GM04503 (cell line): ENCODE measurements around the gene MAPK14.
"Not testable (repeated sequence)": the region's sequence is repeated elsewhere in the genome, so short reads cannot be mapped to it uniquely, and the experiment has no call there.

Experiments used
- DNase-seq: peaks from one replicate; pipeline ENCODE4 v3.0.0-alpha.2; 2012; ENCODE audit warnings: low read depth

MAPK14 gene

DNA sequence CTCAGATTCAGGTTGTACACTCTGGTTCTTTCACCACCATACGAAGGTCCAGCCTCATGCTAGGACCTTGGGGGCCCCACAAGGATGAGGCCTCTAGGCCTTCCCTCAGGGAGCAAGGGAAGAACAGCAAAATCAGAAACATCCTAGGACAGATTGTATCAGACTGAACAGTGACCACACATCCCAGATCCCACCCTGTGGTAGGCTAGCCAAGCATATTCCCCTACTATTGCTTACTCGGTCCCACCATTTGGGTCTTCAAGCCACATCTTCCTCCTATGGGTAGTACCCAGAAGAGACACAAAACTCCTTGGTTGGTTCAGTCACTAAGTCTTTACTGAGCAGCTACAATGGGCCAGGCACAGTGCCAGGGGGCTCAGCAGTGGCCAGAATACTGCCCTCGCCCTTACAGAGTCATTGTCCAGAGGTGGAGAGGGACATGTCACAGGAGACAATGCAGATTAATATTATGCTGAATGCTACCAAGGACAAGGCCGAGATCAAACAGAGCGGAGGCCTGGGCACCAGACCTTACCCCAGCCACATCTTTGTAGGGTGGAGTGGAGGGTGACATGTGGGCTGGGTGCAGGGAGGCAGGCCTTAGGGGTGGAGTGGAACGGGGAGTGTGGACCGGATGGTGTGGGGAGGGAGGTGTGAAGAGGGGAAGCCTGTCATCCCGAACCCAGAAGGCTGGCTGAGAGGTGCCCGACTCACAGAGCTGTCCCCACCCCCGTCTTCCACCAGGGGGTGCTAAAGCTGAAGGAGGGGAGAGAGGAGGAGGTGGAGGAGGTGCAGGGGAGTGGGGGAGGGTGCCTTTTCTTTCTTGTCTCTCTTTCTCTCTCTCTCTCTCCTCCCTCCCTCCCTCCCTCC is 95.9 kb downstream of the MAPK14 start:
- DNase-seq: no peak

DNA sequence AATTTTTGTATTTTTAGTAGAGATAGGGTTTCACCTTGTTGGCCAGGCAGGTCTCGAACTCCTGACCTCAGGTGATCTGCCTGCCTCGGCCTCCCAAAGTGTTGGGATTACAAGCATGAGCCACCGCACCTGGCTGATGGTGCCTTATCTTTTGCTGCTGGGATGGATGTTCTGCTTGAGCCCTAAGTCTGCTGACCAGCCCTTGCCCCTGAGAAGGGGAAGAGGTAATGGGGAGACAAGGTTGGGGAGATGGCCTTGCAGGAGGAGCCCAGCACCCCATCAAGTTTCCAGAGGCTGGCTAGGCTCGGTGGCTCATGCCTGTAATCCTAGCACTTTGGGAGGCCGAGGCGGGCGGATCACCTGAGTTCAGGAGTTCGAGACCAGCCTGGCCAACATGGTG is 96.7 kb downstream of the MAPK14 start:
- DNase-seq: not testable (repeated sequence)

DNA sequence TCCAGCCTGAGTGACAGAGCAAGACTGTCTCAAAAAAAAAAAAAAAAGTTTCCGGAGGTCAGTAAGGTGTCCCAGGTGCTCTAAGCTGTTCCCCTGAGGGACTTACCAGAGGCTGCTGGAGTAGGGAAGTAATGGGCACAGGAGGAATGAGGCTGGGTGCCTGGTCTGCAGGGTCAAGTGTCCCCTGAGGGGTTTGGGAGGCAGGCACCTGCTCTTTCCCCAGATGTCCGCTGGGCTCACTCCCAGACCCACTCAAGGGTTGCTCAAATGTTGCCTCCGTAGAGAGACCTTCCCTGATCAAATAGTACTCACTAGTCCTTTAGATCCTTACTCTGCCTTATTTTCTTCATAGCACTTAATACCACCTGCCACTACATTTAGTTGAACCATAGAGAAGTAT is 97.3 kb downstream of the MAPK14 start:
- no peak for DNase-seq

DNA sequence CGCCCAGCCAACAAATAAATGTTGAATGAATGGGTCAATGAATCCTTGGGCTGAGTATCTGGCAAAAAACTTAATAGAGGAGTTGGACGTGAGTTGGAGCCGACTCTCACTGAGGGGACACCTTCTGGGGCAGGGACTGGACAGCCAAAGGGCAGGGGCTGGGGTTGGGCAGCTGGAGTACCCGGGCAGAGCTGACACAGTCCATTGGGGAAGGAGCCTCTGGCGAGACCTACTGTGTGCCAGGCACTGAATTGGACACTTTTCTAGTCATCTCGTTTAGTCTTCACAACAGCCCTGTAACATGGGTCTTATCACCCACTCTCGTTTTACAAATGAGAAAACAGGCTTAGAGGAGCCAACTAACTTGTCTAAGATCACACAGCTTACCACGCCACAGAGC is 98.0 kb downstream of the MAPK14 start:
- no peak for DNase-seq

DNA sequence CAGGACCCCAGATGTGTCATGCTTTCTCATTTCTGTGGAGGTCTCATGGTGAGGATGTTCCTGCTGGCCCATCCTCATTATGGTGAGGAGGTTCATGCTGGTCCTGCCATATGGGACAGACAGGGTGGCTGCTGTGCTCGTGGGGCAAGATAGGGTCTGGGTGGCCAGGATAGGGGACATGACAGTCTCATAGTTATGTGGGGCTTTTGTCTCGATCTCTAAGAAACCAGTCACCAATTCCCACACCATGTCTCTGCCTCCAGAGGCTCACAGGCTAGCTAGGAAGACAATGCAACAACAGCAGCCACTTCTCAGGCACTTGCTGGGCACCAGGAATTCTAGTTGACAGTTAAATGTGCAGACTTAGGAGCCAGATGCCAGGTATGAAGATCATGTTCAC is 98.5 kb downstream of the MAPK14 start:
- DNase-seq: no peak

DNA sequence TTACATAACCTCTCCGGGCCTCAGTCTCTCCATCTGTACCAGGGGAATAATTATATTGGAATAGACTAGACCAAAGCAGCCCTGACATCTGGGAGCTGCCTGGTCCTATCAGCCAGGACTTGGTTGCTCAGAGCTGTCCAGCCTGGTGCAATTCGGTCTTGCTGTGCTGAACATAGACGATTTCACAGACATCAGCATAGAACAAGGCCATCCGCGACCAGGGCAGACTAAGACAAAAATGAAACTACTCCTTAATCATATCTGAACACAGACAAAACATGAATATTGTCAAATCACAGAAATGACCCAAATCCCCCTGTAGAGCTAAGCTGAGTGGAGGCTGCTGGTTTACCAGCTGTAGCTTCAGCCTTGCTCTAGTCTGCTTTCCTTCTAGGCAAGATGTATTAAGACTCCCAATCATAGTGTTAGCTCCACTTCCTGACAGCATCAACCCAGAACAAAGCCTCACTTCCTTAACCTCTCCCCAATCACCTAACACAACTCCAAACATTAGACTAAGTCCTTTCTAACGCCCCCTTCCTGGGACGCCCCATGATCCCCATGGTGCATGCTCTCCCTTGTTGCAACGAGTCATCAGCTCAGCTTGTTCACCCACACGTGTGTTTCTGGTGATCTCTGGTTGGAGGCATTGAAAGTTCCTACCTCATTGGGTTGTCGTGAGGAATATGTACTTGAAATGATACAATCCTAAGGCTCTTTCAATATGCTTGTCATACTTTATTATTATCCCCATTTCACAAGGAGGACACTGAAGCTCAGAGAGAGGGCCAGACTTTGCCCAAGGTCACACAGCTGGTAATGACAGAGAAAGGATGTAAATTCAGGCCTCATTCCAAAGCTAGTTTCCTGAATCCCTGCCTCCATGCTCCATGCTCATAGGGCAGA is 99.2 kb downstream of the MAPK14 start:
- no peak for DNase-seq

DNA sequence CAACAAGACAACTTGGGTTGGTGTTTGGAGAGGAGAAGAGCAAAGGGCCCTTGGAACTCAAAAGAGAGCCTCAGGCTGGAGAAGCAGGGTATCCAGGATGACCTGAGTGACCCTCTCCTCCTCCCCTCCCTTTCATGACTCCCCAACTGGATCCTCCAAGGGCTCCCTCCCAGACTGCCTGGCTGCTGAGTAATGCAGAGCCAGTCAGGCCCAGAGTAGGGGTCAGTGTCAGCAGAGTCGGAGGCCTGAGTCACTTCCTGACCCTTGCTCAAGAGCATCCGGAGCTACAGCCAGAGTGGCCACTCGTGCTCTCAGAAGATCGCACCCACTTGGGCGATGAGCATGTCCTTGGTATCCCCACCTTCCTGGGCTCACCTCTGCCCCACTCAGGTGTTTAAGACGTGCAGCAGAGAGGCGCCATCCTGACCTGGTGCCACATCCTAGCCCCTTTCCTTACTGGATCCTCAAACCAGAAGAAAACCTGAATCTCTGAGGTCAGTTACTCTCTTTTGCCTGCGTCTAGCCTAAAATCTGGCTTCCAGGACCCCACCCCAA is 99.9 kb downstream of the MAPK14 start:
- peak; percentile 71 for DNase-seq

DNA sequence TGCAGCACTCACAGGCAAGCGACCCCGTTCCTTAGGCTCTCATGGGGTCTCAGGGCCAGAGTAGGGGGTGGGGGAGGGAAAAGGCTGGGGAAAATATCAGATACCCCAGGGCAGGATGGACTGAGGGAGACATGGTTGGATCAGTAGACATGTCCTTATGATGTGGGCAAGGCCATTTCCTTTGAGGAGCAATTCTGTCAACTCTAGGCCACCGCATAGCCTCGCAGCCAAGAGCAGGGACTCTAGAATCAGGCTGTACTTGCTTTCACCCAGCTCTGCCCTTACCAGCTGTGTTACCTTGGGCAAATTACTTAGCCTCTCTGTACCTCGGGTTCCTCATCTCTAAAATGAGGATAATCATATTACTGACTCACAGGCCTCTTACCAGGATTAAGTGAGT is 100.5 kb downstream of the MAPK14 start:
- no peak for DNase-seq

DNA sequence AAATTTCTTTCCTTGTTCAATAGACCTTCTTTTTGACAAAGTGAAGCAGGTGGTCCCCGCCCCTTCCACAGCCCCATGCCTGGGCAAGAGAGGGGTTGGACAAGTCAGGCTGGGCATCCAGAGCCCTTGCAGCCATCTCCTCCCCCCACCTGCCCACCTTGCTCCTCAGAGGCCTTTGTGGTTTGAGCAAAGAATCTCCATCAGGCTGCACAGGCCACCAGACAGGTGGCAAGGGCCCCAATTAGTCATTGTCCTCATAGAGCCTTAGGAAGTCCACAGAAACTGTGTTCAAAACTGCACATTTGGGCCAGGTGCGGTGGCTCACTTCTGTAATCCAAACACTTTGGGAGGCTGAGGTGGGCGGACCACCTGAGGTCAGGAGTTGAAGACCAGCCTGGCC is 101.2 kb downstream of the MAPK14 start:
- no peak for DNase-seq

DNA sequence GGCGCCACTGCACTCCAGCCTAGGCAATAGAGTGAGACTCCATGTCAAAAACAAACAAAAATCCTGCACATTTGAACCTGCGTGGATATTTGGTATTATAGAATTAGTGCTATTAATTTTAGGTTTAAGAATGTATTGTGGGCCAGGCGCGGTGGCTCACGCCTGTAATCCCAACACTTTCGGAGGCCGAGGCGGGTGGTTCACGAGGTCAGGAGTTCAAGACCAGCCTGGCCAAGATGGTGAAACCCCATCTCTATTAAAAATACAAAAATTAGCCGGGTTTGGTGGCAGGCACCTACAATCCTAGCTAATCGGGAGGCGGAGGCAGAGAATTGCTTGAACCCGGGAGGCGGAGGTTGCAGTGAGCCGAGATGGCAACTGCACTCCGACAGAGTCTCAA is 101.7 kb downstream of the MAPK14 start:
- DNase-seq: not testable (repeated sequence)

DNA sequence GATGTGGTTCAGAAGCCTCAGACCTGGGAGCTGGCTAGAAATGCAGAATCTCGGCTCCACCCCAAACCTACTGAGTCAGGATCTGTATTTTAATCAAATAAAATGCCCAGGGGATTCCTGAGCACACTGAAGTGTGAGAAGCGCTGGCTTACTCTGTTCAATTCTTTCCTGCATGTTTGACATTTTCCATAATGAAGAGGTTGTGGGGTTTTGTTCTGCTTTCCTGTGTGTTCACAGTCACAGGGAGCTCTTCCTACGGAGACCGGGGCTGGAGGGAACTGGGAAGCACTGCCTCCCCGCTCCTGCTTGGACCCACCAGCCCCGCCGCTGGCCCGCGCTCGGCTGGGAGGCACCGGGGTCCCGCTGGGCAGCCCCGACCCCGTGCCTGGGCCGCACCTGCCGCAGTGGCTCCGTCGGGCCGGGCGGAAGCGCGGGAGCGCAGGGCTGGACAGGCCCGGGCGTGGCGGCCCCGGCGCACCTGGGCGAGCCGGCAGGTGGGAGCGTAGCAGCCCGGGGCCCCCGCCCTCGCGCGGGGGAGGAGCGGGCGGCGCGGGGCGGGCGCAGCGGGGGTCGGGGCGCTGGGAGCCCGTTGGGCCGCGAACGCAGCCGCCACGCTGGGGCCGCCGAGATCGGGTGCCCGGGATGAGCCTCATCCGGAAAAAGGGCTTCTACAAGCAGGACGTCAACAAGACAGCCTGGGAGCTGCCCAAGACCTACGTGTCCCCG is 102.5 kb downstream of the MAPK14 start, which contains the start of gene MAPK13:
Gene MAPK13, plus strand, starts transcription at position 573 of the 726 bp plus-strand sequence. Its CDS starts 70 bp downstream, at position 643.
- no peak for DNase-seq

DNA sequence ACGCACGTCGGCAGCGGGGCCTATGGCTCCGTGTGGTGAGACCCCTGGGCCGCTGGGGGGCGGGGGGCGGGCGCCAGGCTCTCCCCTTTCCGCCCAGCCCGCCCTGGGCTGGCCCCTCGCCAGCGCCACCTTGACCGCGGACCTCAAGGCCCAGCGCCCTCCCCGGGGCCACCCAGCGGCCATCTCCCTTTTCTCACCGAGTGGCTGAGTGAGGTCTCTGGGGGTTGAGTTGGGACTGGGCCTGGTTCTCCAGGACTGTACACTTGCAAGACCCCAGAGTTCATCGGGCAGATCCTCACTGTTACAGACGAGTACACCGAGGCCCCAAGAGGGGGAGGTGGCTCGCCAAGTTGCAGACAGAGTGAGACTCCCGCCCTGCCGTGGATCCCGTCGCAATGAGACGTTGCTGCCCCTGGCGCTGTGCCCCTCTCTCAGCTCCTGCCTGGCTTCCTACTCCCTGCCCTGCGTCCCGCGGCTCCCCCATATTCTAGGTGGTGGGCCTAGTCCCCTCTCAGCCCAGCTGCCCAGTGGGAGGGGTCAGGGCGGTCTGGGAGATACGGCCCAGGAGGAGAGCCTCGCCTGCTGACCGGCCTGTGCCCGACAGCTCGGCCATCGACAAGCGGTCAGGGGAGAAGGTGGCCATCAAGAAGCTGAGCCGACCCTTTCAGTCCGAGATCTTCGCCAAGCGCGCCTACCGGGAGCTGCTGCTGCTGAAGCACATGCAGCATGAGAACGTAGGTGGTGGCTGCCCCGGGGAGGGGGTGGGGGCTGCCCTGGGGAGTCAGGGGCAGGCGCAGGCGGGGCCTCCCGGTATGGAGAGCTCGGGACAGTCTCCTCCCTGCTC is 103.3 kb downstream of the MAPK14 start:
- DNase-seq: no peak

DNA sequence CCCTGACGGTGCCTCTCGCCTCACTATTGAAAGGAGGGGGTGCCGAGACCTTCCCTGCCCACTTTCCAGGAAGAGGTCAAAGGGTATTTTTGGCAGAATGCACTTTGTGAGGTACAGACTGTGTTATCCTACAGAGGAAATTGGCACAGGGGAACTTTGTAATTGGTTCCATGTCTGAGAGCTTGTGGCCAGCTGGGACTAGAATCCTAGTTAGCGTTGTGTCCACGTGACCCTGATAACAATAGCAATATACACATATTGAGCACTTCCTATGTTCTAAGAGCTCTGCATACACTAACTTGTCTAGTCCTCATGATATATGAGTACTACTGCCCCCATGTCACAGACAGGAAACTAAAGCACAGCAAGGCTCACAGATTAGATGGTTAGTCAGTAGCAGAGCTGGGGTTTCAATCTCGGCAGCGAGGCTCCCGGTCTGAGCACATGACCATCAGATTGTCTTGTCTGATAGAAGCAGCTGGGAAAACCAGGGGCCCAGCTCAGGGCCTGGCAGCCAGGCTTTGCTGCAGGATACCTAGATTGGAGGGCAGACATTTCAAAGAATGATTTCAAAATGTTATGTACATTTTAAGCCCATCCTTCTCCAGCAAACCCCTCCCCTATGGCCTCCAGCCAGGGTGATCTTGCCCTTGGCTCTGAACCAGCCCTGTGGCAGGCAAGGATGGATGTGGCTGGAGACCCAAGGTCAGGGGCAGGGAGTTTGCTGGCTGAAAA is 104.1 kb downstream of the MAPK14 start:
- no peak for DNase-seq

DNA sequence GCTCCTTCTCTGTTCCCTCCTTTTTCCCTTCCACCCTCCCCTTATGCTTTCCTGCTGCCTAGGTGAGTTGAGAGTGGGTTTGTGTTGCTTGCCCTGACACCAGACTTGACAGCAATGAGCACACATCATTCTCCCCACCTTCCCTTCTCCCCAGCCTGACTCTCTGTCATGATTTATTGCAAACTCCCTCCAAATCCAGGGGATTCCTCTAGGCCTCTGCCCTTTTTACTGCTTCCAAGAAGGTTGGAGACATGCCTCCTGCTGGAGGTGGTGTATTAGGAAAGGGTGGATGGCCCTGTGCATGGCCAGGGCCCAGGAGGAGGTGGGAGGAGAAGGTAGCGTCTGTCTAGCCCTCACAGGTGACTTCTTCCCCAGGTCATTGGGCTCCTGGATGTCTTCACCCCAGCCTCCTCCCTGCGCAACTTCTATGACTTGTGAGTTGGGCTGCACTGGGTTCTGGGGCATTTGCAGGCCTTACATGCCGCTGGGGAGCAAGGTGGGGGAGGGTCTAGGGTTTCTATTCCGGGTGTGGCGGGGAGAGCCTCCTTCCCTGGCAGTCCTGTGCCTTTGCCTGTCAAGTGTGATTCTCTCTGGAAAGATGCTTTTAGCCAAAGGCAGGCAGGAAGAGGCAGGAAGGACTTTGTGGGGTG is 104.8 kb downstream of the MAPK14 start:
- DNase-seq: no peak

DNA sequence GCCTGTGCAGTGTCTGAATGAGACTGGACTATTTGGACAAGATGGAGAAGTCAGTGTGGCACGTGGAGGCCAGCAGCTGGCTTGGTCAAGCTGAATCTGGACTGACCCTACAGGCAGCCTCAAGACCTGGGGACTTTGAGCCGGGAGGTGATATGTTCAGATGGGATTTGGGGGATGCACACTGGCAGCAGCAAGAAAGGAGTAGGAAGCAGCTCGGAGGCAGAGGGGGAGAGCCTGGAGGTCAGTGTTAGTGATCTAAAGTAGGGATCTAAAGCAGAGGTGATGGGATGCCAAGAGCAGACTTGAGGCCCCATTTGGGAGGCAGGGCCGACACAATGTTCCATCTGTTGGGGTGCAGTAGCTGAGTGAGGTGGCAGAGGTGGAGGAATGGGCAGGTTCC is 105.5 kb downstream of the MAPK14 start:
- no peak for DNase-seq

DNA sequence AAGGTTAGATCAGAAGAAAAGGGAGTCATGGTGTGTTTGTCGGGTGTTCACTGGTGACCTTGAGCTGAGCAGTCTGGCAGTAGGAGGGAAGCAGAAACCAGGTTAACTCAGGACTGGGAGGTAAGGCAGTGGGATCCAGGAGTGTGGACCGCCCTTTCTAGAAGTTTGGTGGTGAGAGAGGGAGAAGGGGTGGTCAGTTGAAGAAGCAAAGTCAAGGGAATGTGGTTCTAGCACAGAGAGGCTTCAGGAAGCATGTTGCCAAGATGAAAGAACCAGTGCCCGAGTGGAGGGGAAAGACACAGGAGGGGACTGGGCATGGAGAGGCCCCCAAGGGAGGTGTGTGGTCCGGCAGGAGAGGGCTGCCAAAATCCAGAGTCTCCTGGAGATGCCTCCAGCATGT is 106.3 kb downstream of the MAPK14 start:
- no peak for DNase-seq

DNA sequence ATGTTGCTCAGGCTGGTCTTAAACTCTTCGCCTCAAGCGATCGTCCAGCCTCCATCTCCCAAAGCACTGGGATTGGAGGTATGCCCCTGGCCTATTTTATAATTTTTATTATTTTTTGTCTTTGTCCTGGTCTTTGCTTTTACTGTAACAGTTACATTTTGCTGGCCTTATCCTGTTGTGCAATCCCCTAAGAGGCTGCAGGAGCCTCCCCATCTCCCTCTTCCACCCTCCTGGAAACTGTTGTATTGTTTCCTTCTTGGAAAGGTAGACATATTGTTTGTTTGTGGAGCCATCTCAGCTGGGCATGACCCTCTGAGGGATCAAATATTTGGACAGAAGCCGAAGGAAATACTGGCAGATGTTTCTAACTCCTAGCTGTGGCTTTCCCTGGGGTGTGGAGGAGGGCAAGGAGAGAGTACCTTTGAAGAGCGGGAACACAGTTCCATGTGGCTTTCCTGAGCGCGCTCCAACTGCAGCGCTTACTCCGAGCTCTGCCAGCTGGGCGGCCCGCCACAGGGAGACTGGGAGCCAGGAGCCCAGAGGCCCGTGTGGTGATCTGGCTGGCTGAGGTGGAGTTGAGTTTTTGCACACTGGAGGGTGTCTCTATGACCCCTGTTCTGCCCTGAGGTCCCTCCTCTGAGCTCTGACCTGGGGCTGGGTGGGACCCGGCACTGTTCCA is 107.6 kb downstream of the MAPK14 start:
- DNase-seq: no peak

DNA sequence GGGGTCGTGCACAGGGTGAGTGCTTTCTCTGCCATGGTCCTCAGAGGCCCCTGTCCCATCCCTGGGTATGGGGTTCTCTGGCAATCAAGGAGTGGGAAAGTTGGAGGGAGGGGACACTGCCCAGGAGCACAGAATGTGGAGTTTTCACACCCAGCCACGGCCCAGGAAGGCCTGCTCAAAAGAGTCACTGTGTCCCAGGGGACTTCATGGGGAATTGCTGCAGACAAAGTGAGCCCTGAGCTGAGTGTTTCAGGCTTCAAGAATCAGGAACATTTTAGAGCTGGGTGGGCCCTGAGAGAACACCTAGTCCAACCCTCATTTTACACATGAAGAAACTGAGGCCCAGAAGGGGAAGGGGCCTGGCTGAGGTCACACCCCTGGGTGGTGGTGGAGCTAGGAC is 108.4 kb downstream of the MAPK14 start:
- DNase-seq: no peak

DNA sequence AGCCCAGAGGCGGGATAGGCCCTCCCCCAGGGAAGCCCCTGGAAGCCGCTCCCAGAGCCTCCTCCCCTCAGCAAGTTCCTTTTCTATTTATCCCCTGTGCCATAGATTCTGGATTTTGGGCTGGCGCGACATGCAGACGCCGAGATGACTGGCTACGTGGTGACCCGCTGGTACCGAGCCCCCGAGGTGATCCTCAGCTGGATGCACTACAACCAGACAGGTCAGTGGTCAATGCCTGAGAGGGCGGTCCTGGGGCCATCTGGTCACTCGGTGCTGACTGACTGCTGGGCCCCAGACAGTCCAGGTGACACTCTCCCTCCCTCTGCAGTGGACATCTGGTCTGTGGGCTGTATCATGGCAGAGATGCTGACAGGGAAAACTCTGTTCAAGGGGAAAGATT is 108.9 kb downstream of the MAPK14 start:
- DNase-seq: no peak
